Measurements from ENCODE around the gene CNTN4. TPM values are rescaled to one million over a fixed set of nuclear protein-coding genes. Genes with fewer than 3 reads are reported as not detected.
"Not testable (repeated sequence)": the region's sequence is repeated elsewhere in the genome, so short reads cannot be mapped to it uniquely, and the experiment has no call there.

The CNTN4 gene
- total RNA-seq, 4 donors from 2014 or later = 47.7 to 106 (median 83.3) TPM

DNA sequence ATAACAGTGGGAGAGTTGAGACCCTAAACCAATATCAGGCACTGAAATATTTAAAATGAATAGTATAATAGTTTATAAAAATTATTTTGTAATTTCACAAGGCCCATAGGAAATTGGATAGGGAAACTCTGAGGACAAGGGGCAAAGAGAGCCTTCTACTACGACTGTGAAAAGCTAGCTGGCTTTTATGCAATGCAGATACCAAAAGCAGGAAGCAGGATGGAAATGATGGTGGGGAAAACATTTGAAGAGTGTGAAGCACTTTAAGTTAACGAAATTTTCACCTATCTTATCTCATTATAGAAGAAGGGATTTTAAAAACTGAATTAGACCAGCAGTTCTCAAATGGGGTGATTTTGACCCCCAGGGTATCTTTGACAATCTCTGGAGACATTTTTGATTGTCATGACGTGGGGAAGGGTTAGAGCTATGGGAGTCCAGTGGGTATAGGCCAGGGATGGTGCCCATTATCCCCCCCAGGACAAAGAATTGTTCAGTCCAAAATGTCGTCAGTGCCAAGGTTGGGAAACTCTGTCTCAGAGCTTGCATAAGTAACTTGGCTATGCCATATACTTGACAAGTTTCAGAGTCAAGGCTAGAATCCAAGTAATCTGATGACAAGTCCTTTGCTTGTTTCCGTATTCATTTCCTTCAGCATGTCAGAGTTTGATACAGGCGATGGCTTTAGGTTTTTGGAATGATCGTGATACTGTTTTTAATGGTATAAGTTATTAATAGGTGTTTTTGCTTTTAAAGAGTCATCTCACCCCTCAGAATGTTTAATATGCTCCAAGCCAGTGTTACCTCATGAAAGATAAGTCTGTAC lies 885.6 kb downstream of the CNTN4 start:
- H3K36me3 ChIP-seq = no peaks in the 10 kb centered on the region
- H3K27me3 ChIP-seq = no peaks in the 10 kb centered on the region
- H3K4me1 ChIP-seq = no peaks in the 10 kb centered on the region
- H3K4me3 ChIP-seq = no peak overlapping the region
- no peaks in the 10 kb centered on the region for H3K9me3 ChIP-seq
- H3K27ac ChIP-seq = no peak overlapping the region
- DNase-seq (ENCODE audit: low spot score in 2 of 2) = no peak
- 86 to 88% methylated on average over 7 of the region's 7 CpGs for WGBS, 2 donors
- TF ChIP-seq POLR2A (IDR thresholded peaks at IDR 0.05) = no peak
- TF ChIP-seq, protein P1, sequence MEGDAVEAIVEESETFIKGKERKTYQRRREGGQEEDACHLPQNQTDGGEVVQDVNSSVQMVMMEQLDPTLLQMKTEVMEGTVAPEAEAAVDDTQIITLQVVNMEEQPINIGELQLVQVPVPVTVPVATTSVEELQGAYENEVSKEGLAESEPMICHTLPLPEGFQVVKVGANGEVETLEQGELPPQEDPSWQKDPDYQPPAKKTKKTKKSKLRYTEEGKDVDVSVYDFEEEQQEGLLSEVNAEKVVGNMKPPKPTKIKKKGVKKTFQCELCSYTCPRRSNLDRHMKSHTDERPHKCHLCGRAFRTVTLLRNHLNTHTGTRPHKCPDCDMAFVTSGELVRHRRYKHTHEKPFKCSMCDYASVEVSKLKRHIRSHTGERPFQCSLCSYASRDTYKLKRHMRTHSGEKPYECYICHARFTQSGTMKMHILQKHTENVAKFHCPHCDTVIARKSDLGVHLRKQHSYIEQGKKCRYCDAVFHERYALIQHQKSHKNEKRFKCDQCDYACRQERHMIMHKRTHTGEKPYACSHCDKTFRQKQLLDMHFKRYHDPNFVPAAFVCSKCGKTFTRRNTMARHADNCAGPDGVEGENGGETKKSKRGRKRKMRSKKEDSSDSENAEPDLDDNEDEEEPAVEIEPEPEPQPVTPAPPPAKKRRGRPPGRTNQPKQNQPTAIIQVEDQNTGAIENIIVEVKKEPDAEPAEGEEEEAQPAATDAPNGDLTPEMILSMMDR (IDR thresholded peaks at IDR 0.05) = no peak
- TF ChIP-seq EP300 (IDR thresholded peaks at IDR 0.05) = no peak

GRCh38 chr3:2984831-2985220 lies 886.2 kb downstream of the CNTN4 start:
- 62 to 73% methylated on average over 2 of the region's 2 CpGs for WGBS, 2 donors

GRCh38 chr3:2985479-2985878 lies 886.8 kb downstream of the CNTN4 start:
- H3K9me3 ChIP-seq = no peaks in the 10 kb centered on the region

More at GRCh38 chr3:2984831-2985220, 886.2 kb downstream of the CNTN4 start:
- DNase-seq (ENCODE audit: low spot score in 2 of 2) = no peak
- Histone ChIP-seq H3K4me1 (no peaks in the 10 kb centered on the region), H3K4me3 (no peak overlapping the region), H3K9me3 (no peaks in the 10 kb centered on the region), H3K36me3 (no peaks in the 10 kb centered on the region), H3K27ac (no peak overlapping the region), H3K27me3 (no peaks in the 10 kb centered on the region)
- TF ChIP-seq EP300 (IDR thresholded peaks at IDR 0.05) = no peak
- no peak for TF ChIP-seq POLR2A (IDR thresholded peaks at IDR 0.05)
- TF ChIP-seq, protein P1 (IDR thresholded peaks at IDR 0.05) = no peak

DNA sequence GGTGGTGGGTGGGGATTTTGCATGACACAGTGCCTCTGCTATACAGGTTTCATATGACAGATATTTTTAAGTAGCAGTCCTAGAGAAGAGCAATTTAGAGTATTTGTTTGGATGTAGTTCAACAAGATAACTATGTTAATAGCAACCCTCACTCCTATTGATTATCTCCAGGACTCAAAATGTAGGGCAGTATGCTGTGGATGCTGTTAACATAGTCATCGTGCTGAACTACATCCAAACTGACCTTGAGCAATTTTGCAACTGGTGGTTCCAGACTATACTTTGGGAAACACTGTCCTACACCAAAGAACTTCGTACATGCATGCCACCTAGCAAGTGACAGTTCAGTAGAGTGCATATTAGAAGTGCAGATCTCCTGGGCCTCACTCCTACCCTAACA lies 893.9 kb downstream of the CNTN4 start:
- DNase-seq (ENCODE audit: low spot score in 2 of 2) = no peak
- H3K4me1 ChIP-seq = peaks cover 0 to 8% (median 0%) of the 10 kb centered on the region in 4 donors
- H3K36me3 ChIP-seq = no peaks in the 10 kb centered on the region
- H3K27ac ChIP-seq = no peak overlapping the region
- TF ChIP-seq POLR2A (IDR thresholded peaks at IDR 0.05) (no peak), EP300 (IDR thresholded peaks at IDR 0.05) (no peak)
- TF ChIP-seq, protein P1 (IDR thresholded peaks at IDR 0.05) = no peak
- WGBS, 2 donors = 84 to 92% methylated on average over 2 of the region's 2 CpGs
- H3K27me3 ChIP-seq = no peaks in the 10 kb centered on the region
- no peaks in the 10 kb centered on the region for H3K9me3 ChIP-seq
- H3K4me3 ChIP-seq = no peak overlapping the region

More at GRCh38 chr3:2985479-2985878, 886.8 kb downstream of the CNTN4 start:
- no peak overlapping the region for H3K27ac ChIP-seq
- H3K4me3 ChIP-seq = no peak overlapping the region
- 91 to 93% methylated on average over 5 of the region's 5 CpGs for WGBS, 2 donors
- DNase-seq (ENCODE audit: low spot score in 2 of 2) = no peak
- H3K4me1 ChIP-seq = no peaks in the 10 kb centered on the region
- no peaks in the 10 kb centered on the region for H3K27me3 ChIP-seq
- H3K36me3 ChIP-seq = no peaks in the 10 kb centered on the region
- TF ChIP-seq POLR2A (IDR thresholded peaks at IDR 0.05) (no peak), EP300 (IDR thresholded peaks at IDR 0.05) (no peak)
- TF ChIP-seq, protein P1 (IDR thresholded peaks at IDR 0.05) = no peak

GRCh38 chr3:2993130-2993529 lies 894.5 kb downstream of the CNTN4 start:
- H3K4me1 ChIP-seq; H3K4me3 ChIP-seq; H3K9me3 ChIP-seq; H3K27me3 ChIP-seq; H3K27ac ChIP-seq; DNase-seq (ENCODE audit: low spot score in 2 of 2); H3K36me3 ChIP-seq: not testable (repeated sequence)
- 94 to 97% methylated on average over 5 of the region's 5 CpGs for WGBS, 2 donors

Measured in tibial nerve (tissue), 4 donors.